ENCODE measurements around the gene DSG1.

DSG1 gene

DNA sequence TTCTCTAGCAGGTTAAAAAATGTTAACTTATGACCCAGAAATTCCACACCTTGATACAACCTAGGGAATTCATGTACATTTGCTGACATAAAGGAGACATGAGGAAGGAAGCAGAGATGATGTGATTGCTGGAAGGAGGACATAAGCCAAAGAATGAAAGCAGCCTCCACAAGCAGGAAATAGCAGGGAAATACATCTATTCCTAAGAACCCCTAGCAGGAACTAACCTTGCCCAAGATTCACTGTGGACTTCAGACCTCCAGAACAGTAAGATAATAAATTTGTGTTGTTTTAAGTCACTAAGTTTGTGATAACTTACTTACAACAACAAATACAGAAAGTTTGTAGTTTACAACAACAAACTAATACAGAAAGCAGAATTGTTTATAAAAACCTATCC is 54.0 kb downstream of the DSG1 start:
- Histone ChIP-seq H4K91ac (ENCODE audit: low read depth, low read length, poor library complexity) (no peak overlapping the region), H3K9me3 (replicated peaks in 1 of 2; ENCODE audit: control insufficient read depth in 2 of 2, insufficient read depth in 1 of 2, low read depth in 1 of 2, low read length in 2 of 2) (no peaks in the 10 kb centered on the region), H3K79me1 (ENCODE audit: low read depth, low read length) (no peaks in the 10 kb centered on the region), H3K4me2 (ENCODE audit: insufficient read depth, low read length, poor library complexity, severe bottlenecking) (no peak overlapping the region), H4K8ac (ENCODE audit: low read depth, low read length) (no peak overlapping the region), H3K4ac (ENCODE audit: low read length) (no peak overlapping the region), H3K4me1 (ENCODE audit: control insufficient read depth in 2 of 2, insufficient read depth in 1 of 2, low read depth in 1 of 2, low read length in 2 of 2) (no peaks in the 10 kb centered on the region), H2BK15ac (ENCODE audit: low read length) (no peak overlapping the region), H3K27ac (replicated peaks; ENCODE audit: low read length) (no peak overlapping the region), H2BK5ac (ENCODE audit: low read length) (no peak overlapping the region), H2AK5ac (ENCODE audit: low read depth, low read length) (no peak overlapping the region), H2BK12ac (ENCODE audit: low read length) (no peak overlapping the region), H2BK120ac (ENCODE audit: low read depth, low read length) (no peak overlapping the region), H3K9ac (ENCODE audit: low read depth, low read length, poor library complexity) (no peak overlapping the region), H3K27me3 (ENCODE audit: control insufficient read depth in 3 of 3, insufficient read depth in 3 of 3, low read depth in 1 of 3, low read length in 3 of 3) (no peaks in the 10 kb centered on the region), H3K23ac (ENCODE audit: low read depth, low read length, poor library complexity) (no peak overlapping the region), H2AFZ (ENCODE audit: low read length) (no peak overlapping the region), H3K14ac (ENCODE audit: low read length) (no peak overlapping the region), H3K4me3 (ENCODE audit: low read length in 2 of 2) (no peak overlapping the region), H3K36me3 (replicated peaks in 1 of 2; ENCODE audit: control insufficient read depth in 2 of 2, insufficient read depth in 2 of 2, low read length in 2 of 2) (no peaks in the 10 kb centered on the region), H3K18ac (ENCODE audit: low read length) (no peak overlapping the region)
- no peak for DNase-seq (ENCODE audit: low spot score)

DNA sequence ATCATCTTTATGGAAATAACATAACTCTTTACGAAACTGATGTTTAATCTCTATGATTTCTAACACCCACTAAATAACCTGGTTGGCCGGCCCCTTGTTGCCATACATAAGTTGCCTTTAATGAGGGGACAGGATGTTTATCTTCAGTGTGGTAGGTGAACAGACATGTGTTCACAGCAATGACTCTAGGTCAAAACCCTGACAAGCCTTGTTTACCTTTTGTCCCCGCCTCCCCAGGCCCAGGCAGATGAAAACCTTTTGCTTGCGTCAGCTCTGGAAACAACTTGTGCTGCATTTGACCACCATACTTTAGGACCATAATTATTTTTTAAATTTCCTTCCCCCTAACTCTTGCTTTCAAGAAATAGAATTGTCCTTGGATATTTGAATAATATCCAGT is 55.7 kb downstream of the DSG1 start:
- Histone ChIP-seq H3K9me3 (replicated peaks in 1 of 2; ENCODE audit: control insufficient read depth in 2 of 2, insufficient read depth in 1 of 2, low read depth in 1 of 2, low read length in 2 of 2) (no peaks in the 10 kb centered on the region), H3K27ac (replicated peaks; ENCODE audit: low read length) (no peak overlapping the region), H4K91ac (ENCODE audit: low read depth, low read length, poor library complexity) (no peak overlapping the region), H3K4me2 (ENCODE audit: insufficient read depth, low read length, poor library complexity, severe bottlenecking) (no peak overlapping the region), H3K36me3 (replicated peaks in 1 of 2; ENCODE audit: control insufficient read depth in 2 of 2, insufficient read depth in 2 of 2, low read length in 2 of 2) (no peaks in the 10 kb centered on the region), H2BK15ac (ENCODE audit: low read length) (no peak overlapping the region), H3K27me3 (ENCODE audit: control insufficient read depth in 3 of 3, insufficient read depth in 3 of 3, low read depth in 1 of 3, low read length in 3 of 3) (no peaks in the 10 kb centered on the region), H3K79me1 (ENCODE audit: low read depth, low read length) (no peaks in the 10 kb centered on the region), H2BK12ac (ENCODE audit: low read length) (no peak overlapping the region), H3K4me1 (ENCODE audit: control insufficient read depth in 2 of 2, insufficient read depth in 1 of 2, low read depth in 1 of 2, low read length in 2 of 2) (no peaks in the 10 kb centered on the region), H3K14ac (ENCODE audit: low read length) (no peak overlapping the region), H3K9ac (ENCODE audit: low read depth, low read length, poor library complexity) (no peak overlapping the region), H4K8ac (ENCODE audit: low read depth, low read length) (no peak overlapping the region), H2AFZ (ENCODE audit: low read length) (no peak overlapping the region), H3K4ac (ENCODE audit: low read length) (no peak overlapping the region), H2BK120ac (ENCODE audit: low read depth, low read length) (no peak overlapping the region), H3K4me3 (ENCODE audit: low read length in 2 of 2) (no peak overlapping the region), H2AK5ac (ENCODE audit: low read depth, low read length) (no peak overlapping the region), H2BK5ac (ENCODE audit: low read length) (no peak overlapping the region), H3K18ac (ENCODE audit: low read length) (no peak overlapping the region), H3K23ac (ENCODE audit: low read depth, low read length, poor library complexity) (no peak overlapping the region)
- whole genome bisulfite sequencing, 2 donors (ENCODE audit: extremely low coverage in 2 of 2, insufficient read length in 2 of 2, insufficient replicate concordance in 1 of 2), result no CpG with 5 or more reads among the region's 4 CpGs
- no peak for DNase-seq (ENCODE audit: low spot score)

DNA sequence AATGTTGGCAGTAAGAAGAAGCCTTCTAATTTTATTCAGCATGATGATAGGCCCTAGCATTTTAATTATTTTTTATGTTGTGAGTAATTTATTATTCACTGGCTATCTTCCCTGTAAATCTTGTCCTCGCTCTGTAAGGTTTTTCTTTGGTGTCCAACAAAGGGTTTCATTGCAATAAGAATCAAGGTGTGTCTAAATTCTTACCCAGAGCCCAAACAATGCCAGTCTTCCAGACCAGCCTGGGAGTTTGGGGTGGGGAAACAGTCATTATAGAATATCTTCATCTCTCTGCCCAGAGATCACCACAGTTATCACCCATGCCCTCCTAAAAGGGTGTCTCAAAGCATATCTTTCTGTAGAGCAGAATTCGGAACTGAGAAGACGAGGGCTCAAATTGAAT is 58.5 kb downstream of the DSG1 start, which contains the start of gene DSG4:
DSG4 (plus strand) TSS at position 301 of the 400 bp plus-strand sequence. CDS start 135 bp downstream, outside the sequence.
- H3K27ac ChIP-seq (replicated peaks; ENCODE audit: low read length), result no peak within 1 kb of the TSS
- H4K8ac ChIP-seq (ENCODE audit: low read depth, low read length), result no peak within 1 kb of the TSS
- H2BK15ac ChIP-seq (ENCODE audit: low read length), result no peak within 1 kb of the TSS
- WGBS, 2 donors (ENCODE audit: extremely low coverage in 2 of 2, insufficient read length in 2 of 2, insufficient replicate concordance in 1 of 2), result no CpG with 5 or more reads among the region's 3 CpGs
- H2AK5ac ChIP-seq (ENCODE audit: low read depth, low read length), result no peak within 1 kb of the TSS
- H3K9ac ChIP-seq (ENCODE audit: low read depth, low read length, poor library complexity), result no peak within 1 kb of the TSS
- no peak within 1 kb of the TSS for H3K4me2 ChIP-seq (ENCODE audit: insufficient read depth, low read length, poor library complexity, severe bottlenecking)
- no peaks in the 10 kb centered on the region for H3K27me3 ChIP-seq (ENCODE audit: control insufficient read depth in 3 of 3, insufficient read depth in 3 of 3, low read depth in 1 of 3, low read length in 3 of 3)
- no peak within 1 kb of the TSS for H4K91ac ChIP-seq (ENCODE audit: low read depth, low read length, poor library complexity)
- H2BK12ac ChIP-seq (ENCODE audit: low read length), result no peak within 1 kb of the TSS
- H2BK120ac ChIP-seq (ENCODE audit: low read depth, low read length), result no peak within 1 kb of the TSS
- no peaks in the 10 kb centered on the region for H3K9me3 ChIP-seq (replicated peaks in 1 of 2; ENCODE audit: control insufficient read depth in 2 of 2, insufficient read depth in 1 of 2, low read depth in 1 of 2, low read length in 2 of 2)
- no peak within 1 kb of the TSS for H3K4ac ChIP-seq (ENCODE audit: low read length)
- H3K79me1 ChIP-seq (ENCODE audit: low read depth, low read length), result no peaks in the 10 kb centered on the region
- H3K36me3 ChIP-seq (replicated peaks in 1 of 2; ENCODE audit: control insufficient read depth in 2 of 2, insufficient read depth in 2 of 2, low read length in 2 of 2), result no peaks in the 10 kb centered on the region
- H3K14ac ChIP-seq (ENCODE audit: low read length), result no peak within 1 kb of the TSS
- no peak within 1 kb of the TSS for H3K23ac ChIP-seq (ENCODE audit: low read depth, low read length, poor library complexity)
- no peak for DNase-seq (ENCODE audit: low spot score)
- no peak within 1 kb of the TSS for H3K18ac ChIP-seq (ENCODE audit: low read length)
- no peak within 1 kb of the TSS for H2BK5ac ChIP-seq (ENCODE audit: low read length)
- no peaks in the 10 kb centered on the region for H3K4me1 ChIP-seq (ENCODE audit: control insufficient read depth in 2 of 2, insufficient read depth in 1 of 2, low read depth in 1 of 2, low read length in 2 of 2)
- H2AFZ ChIP-seq (ENCODE audit: low read length), result no peak within 1 kb of the TSS
- H3K4me3 ChIP-seq (ENCODE audit: low read length in 2 of 2), result no peak within 1 kb of the TSS

DNA sequence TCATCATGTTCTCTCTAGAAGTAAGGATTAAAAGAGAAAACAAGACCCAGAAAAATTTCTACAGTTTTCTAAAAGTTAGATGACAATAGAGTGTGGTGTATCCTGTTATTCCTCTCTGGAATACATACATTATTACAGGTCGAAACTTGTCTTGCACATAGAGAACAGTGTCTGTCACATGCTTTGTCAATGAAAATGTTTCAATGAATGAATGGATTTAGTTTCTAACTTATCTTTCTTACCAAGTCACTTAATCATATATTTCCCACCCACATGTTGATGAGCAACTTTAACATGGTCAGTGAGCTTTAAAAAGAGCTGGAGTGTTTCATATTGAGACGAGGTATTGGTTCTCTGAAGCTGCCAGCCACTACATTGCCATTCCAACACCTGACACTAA is 63.0 kb downstream of the DSG1 start:
- Histone ChIP-seq H3K18ac (ENCODE audit: low read length) (no peak overlapping the region), H2BK12ac (ENCODE audit: low read length) (no peak overlapping the region), H3K4me1 (ENCODE audit: control insufficient read depth in 2 of 2, insufficient read depth in 1 of 2, low read depth in 1 of 2, low read length in 2 of 2) (no peaks in the 10 kb centered on the region), H3K4me2 (ENCODE audit: insufficient read depth, low read length, poor library complexity, severe bottlenecking) (no peak overlapping the region), H3K9me3 (replicated peaks in 1 of 2; ENCODE audit: control insufficient read depth in 2 of 2, insufficient read depth in 1 of 2, low read depth in 1 of 2, low read length in 2 of 2) (no peaks in the 10 kb centered on the region), H2AFZ (ENCODE audit: low read length) (no peak overlapping the region), H2AK5ac (ENCODE audit: low read depth, low read length) (no peak overlapping the region), H3K14ac (ENCODE audit: low read length) (no peak overlapping the region), H3K4ac (ENCODE audit: low read length) (no peak overlapping the region), H2BK120ac (ENCODE audit: low read depth, low read length) (no peak overlapping the region), H3K9ac (ENCODE audit: low read depth, low read length, poor library complexity) (no peak overlapping the region), H3K23ac (ENCODE audit: low read depth, low read length, poor library complexity) (no peak overlapping the region), H4K8ac (ENCODE audit: low read depth, low read length) (no peak overlapping the region), H3K27ac (replicated peaks; ENCODE audit: low read length) (no peak overlapping the region), H3K79me1 (ENCODE audit: low read depth, low read length) (no peaks in the 10 kb centered on the region), H3K4me3 (ENCODE audit: low read length in 2 of 2) (no peak overlapping the region), H2BK5ac (ENCODE audit: low read length) (no peak overlapping the region), H3K27me3 (ENCODE audit: control insufficient read depth in 3 of 3, insufficient read depth in 3 of 3, low read depth in 1 of 3, low read length in 3 of 3) (no peaks in the 10 kb centered on the region), H3K36me3 (replicated peaks in 1 of 2; ENCODE audit: control insufficient read depth in 2 of 2, insufficient read depth in 2 of 2, low read length in 2 of 2) (no peaks in the 10 kb centered on the region), H4K91ac (ENCODE audit: low read depth, low read length, poor library complexity) (no peak overlapping the region), H2BK15ac (ENCODE audit: low read length) (no peak overlapping the region)
- no peak for DNase-seq (ENCODE audit: low spot score)
- WGBS, 2 donors (ENCODE audit: extremely low coverage in 2 of 2, insufficient read length in 2 of 2, insufficient replicate concordance in 1 of 2), result no CpG with 5 or more reads among the region's 2 CpGs
